ENCODE results near the gene ZNF429.
"Not testable (repeated sequence)": the region's sequence is repeated elsewhere in the genome, so short reads cannot be mapped to it uniquely, and the experiment has no call there.

ZNF429 gene

DNA sequence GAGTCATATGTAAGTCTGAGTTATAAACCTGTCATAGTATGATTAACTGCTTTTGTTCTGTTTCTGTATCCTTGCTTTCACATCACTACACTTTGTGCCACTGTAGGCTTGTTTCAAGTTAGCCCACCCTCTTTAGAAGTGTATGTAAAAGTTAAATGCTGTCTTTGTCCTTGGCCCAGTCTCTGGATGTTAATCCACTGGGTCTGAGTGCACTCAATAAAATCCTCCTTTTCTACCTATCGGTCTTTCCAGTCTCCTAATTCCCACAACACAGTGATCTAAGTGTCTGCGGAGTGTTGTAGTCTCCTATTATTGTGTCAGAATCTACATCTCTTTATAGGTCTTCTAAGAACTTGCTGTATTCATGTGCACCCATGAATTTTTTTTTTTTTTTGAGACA lies 14.1 kb downstream of the ZNF429 start:
- no peak for DNase-seq

DNA sequence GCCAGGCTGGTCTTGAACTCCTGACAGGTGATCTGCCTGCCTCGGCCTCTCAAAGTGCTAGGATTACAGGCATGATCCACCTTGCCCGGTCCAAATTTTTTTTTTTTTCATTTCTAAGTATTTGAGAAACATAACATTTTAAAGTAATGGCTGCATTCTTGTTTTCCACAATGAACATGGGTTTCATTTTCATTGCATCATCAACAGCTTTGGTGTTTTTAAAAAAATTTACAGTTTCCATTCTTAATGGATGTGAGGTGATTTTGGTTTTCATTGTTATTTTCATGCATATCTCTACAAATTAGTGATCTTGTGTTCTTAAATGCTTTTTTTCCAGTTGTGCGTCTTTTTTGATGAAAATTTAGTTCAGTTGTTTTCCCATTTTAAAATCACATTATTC lies 27.5 kb downstream of the ZNF429 start:
- no peak for DNase-seq

DNA sequence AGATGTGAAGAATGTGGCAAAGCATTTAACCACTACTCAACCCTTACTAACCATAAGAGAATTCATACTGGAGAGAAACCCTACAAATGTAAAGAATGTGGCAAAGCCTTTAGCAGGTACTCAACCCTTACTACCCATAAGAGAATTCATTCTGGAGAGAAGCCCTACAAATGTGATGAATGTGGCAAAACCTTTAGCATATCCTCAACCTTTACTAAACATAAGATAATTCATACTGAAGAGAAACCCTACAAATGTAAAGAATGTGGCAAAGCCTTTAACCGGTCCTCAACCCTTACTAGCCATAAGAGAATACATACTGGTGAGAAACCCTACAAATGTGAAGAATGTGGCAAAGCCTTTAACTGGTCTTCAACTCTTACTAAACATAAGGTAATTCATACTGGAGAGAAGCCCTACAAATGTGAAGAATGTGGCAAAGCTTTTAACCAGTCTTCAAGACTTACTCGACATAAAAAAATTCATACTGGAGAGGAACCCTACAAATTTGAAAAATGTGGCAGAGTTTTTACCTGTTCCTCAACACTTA lies 31.4 kb downstream of the ZNF429 start:
- not testable (repeated sequence) for DNase-seq

DNA sequence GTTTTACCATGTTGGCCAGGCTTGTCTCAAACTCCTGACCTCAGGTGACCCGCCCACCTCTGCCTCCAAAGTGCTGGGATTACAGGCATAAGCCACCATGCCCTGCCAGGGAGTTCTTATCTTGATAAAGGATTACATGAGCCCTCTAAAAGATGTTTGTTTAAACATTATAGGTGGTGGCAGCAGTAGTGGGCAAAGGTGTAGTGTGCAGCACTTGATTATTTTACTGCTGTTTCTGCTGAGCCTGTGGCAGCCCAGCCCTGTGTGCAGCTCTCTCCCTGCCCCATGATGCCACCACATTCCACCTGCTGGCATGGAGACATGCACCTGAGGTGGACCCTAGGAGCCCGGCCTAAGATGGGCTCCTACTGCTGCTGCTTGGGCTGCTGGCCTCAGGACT lies 54.0 kb downstream of the ZNF429 start:
- DNase-seq: no peak

DNA sequence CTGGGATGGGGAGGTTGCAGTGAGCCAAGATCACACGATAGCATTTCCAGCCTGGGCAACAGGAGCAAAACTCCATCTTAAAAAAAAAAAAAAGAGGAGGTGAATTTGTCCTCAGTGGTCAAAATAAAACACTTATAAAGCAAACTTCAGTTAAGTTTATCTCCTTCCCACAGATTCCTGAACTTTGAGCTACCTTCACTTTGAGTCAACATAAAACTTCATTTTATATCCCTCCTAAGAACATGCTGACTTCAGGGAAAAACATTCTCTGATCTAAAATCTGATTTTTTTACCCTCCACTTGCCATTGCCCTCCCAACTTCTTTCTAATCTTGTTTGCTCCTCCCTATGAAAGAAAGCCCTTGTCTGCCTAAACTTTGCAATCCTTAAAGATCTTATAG lies 59.0 kb downstream of the ZNF429 start:
- DNase-seq: no peak

DNA sequence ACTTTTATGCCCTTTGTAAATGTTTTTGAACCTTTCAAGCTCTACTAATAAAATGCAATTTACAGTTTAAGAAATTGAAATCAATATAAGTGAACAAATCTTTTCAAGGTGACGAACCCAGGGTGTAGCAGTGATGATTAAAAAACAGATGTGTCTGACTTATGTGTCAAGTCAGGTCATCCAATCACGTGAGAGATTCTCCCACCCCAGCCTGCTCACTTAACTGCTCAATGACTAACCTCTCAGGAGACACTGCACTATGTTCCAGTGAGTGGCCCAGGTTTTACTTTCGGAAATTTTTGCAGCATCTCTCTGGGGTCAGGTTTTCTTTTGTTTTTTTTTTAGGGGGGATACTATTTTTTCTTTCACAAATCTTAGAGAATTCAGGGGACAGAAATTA lies 60.7 kb downstream of the ZNF429 start:
- no peak for DNase-seq

DNA sequence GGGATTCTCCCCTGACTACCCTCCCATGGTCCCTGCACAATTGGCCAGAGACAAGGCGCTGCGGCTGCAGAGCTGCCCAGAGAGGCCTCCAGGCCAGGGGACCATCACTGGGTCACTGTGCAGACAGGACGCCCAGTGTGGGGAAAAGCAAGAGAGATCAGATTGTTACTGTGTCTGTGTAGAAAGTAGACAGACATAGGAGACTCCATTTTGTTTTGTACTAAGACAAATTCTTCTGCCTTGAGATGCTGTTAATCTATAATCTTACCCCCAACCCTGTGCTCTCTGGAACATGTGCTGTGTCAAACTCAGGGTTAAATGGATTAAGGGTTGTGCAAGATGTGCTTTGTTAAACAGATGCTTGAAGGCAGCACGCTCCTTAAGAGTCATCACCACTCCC lies 62.4 kb downstream of the ZNF429 start:
- not testable (repeated sequence) for DNase-seq

DNA sequence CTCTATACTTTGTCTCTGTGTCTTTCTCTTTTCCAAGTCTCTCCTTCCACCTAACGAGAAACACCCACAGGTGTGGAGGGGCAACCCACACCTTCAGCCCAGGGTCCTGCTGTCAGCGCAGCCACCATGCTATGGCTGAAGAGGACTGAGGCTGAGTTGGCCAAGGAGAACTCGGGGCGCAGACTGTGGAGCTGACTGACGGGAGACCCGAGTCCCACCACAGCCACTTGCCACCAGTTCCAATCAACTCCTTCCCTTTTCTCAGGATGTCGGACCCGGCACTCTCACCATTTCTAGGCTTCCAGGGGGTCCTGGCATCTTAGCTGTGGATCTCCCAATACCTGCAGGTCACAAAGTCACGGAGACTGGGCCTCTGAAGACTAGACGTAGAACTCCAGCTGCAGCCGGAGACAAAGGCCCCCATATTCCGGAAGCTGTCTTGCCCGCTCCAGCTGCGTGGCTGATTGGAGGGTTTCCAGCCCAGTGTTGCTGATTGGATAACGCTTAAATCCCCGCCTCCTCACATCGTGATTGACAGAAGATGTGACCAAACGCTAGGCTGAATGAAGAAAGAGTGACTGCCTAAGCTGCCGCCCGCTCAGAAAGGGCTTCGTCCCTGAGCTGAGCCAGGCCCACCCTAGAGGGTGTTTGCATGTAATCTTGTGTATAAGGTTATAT lies 63.6 kb downstream of the ZNF429 start:
- DNase-seq: no peak

DNA sequence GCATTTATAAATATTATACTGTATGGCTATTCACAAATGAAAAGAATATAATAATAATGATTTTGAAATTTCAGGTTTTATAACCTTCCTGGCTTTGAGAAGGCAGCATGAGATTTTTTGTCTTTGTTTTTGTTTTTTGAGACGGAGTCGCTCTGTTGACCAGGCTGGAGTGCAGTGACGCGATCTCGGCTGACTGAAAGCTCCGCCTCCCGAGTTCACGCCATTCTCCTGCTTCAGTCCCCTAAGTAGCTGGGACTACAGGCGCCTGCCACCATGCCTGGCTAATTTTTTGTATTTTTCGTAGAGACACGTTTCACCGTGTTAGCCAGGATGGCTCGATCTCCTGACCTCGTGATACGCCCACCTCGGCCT lies 64.1 kb downstream of the ZNF429 start:
- no peak for DNase-seq

DNA sequence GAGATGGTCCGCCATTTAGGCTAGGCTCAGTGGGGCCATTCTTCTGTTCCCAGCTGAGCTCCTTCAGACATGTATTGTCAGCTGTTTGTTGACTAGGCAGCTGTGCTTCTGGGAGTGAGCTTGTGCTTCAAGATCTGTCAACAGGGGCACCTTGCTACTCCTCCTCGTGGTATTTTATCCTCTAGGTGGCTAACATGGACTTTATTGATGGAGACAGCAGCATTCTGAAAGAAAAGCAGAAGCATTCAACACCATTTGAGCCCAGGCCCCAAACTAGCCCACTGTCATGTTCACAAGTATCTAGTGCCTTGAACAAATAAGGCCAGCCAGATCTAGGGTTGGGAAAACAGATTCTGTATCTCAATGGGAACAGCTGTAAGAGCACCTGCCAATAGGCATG lies 65.9 kb downstream of the ZNF429 start:
- no peak for DNase-seq

DNA sequence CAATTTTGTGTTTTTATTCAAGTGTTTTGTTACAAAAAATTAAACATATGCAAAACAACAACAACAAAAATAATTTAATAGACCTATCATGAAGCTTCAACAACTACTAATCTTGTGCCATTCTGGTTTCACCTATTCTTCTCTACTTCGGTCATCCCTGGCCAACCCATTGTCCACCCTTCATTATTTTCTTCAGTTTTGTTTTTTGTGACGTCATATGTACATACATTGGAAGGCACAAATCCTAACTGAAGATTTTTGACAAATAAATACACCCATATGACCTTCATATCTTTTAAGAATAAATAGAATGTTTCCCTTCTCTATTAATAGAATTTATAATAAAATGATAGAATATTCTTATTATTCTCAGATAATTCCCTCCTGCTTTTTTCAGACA lies 69.2 kb downstream of the ZNF429 start:
- DNase-seq: no peak

DNA sequence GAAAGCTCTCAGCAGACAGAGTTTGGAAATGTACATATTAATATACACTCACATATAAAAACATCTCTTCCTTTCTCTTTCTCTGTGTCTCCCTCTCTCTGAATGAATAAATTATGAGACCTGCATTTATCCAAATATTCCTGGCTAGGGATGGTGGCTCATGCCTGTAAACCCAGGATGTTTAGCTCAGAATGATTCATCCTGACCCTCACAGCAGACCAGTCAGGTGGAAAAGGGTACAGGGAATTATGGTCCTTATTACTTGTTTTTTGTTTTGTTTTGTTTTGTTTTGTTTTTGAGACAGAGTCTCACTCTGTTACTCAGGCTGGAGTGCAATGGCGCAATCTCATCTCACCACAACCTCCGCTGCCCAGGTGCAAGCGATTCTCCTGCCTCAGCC lies 71.1 kb downstream of the ZNF429 start:
- no peak for DNase-seq

DNA sequence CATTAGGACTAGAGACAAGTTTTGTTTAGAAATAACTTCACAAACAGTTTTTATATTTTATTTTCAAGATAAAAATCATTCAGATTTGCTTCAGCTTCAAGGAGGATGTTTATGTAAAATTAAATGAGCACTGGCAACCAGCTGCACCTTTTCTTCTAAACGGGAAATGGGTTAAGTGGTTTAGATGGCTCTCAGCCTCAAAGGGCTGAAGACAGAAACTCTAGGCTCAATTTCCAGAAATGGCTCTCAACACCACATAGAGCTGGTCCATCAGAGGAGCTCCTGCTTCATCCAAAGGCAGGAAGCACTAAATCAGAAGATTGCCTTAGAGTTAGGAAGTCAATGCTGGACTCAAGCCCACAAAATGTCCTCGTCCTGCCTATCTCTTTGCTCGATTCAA lies 74.7 kb downstream of the ZNF429 start:
- no peak for DNase-seq

DNA sequence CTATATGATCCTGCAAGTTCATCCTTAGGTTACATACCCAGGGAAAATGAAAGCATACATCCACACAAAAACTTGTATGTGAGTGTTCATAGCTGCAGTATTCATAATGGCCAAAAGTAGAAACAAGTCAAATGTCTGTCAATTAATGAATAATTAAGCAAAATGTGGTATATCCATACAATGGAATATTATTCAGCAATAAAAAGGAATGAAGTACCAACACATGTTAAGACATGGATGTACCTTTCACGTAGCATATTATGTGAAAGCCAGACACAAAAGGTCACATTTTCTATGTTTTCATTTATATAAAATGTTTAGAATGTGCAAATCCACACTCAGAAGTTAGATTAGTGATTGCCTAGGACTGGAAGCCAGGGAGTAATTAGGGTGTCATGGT lies 75.4 kb downstream of the ZNF429 start:
- DNase-seq: no peak

DNA sequence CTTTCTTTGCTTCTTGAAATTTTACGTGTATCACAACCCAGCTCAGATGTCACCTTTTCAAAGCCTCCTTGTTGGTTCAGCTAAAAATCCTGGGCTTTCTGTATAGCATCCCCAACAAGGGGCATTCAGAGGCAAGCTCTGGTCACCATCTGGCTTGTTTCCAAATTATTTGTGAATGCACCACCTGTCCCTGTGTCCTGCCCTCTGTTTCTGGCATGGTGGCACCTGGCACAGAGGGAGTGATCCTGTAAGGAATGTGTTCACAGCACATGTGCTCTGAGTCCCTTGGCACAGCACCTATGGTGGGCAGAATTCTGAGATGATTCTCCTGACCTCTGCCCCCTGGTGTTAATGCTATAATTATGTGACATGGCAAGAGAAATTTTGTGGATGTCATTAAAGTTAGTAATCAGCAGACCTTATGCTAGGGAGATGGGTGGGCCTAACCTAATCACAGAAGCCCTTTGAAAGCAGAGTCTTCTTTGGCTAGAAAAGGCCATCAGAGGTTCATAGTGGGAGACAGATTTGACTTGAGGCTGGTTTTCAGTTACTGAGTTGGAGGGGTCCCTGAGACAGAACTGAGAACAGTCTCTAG lies 76.3 kb downstream of the ZNF429 start:
- no peak for DNase-seq

DNA sequence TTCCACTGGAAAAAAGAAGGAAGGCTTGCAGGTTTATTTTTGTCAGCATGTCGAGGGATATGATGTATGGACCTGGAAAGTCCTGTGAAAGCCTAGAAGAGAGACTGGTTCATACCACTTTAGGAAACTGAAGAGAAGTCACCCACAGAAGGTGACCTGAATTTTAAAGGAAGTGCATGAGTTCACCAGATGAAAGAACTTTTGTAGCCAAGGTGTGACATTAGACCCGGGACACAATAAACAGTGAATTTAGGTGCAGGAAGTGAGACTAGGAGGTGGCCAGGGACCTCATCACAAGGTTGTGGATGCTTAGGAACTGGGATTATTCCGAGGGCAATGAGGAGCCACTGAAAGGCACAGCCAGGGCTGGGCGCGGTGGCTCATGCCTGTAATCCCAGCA lies 79.1 kb downstream of the ZNF429 start:
- no peak for DNase-seq

DNA sequence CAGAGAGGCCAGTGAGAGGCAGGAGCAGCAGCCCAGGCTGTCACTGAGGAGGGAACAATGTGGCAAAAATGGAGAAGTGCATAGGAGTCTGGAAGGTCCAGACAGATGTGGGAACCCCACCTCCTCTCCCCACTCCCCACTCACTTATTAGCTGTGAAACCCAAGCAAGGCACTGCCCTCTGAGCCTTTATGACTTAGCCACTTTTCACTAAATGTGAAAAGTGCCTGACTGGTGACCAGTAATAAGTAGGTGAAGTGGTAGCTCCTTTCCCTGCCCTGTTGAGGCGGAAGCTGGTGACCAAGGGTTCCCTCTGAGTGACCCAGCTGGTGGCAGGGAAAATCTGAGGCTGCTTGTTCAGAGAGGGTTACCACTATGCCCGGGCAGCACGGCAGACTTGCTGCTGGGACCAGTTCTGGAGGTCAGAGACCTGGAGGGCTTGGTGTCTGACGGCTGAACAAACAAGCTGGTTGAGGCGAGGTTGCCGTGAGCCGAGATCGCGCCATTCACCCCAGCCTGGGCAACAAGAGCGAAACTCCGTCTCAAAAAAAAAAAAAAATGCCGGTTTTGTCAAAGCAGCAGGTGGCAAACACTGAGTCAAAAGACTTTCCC lies 80.0 kb downstream of the ZNF429 start:
- DNase-seq: no peak

DNA sequence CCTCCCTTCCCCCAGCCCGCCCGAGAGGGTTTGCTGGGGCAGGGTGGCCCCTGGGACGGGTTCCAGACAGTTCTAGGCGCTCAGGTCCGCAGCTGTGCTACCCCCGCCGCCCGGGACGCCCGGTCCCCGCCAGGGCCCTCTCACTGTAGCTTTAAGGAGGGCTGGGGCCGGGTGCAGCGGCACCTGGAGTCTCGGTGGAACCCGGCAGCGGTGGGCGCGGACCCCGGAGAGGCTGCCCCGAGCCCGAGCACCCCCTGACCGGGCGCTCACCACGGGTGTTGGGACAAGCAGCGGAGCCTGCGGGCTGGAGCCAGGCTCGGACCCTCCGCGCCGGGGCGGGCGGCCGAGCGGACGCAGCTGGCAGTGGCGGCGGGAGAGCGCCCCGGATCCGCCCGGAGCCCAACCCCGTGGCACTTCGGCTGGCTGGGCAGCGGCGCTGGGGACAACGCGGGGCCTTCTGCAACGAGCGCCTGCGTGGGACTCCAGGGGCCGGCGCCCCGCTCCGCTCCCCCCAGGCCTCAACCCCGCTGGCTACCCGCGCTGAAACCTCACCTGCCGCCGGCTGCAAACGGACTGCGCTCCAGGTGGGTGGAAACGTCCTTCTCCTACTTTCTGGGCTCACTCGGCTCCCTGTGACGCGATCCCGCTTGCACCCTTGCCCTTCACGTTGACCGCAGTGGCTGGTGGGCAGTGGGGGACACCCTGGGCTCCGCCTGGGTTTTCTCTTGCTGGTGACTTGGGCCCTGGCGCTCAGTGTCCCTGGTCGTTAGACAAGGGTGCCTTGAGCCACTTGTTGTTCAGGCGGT lies 81.1 kb downstream of the ZNF429 start:
- no peak for DNase-seq

DNA sequence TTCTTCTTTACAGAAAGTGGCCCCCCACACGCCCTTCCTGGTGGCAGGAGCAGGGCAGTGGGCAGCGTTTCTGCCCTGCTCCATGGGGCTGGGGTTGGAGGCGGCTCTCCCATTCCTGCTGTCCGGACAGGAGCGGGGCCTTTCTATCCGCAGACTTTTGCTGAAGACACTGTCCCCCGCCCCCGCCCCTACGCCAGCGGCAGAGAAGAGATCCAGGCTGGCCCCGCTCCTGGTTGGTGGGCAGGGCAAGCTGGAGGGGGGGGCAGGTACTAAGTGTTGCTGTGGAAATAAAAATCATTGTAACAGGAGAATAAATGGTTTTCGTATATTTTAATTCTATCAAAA lies 81.7 kb downstream of the ZNF429 start:
- DNase-seq: no peak

DNA sequence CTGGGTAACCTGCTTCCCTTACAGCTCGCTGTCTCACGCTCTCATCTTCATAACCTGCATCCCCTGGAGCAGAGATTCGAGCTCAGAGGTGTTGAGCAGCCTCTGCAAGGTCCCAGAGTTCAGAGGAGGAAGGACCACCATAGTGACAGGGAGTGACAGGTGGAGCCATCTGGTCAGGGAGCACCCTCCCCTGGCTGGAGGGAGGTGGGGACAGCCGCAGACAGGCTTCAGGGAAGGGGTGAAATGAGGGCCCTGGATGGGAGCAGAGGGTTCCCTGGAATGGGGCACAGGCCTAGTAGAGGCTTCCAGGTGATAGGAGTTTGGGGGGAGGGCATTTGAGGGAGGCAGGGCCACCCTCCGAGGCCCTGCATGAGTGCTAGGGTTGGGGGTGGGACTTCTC lies 82.1 kb downstream of the ZNF429 start:
- DNase-seq: no peak

DNA sequence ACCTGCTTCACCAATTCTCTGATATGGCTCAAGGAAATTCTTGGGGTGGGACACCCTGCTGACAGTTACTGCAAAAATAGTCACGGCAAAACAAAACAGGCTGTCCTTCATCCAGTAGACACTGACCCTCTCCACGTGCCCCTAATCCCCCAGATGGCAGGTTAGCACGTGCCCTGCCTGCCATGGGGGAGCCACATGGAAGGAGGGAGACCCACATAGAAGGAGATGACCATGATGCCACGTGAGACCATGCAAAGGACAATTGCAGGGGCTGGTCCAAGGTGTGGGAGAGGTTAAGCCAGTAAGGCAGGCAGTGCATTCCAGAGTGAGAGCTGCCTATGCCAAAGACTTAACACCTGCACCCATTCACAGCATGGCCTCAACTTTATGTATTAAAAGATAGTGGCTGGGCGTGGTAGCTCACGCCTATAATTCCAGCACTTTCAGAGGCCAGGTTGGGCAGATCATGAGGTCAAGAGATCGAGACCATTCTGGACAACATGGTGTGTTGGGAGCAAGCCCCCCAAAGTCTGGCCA lies 82.7 kb downstream of the ZNF429 start:
- DNase-seq: no peak

DNA sequence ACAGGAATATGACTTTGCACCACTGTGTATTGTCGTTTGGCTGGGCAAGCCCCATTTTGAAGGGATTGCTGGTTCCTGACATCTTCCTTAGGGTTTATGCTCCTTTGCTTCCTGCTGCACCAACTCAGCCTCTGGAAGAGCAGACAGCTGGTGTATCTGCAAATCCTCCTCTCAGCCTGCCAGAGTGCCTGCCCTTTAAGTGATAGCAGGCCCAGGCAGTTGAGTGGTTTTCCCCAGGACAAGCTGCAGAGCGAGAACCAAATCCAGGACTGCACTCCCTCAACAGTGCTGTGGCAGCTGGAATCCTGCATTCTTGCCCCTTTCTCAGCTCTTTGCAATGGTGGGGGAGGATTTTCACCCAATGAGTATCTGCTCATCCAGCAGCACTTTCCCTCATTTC lies 85.5 kb downstream of the ZNF429 start:
- DNase-seq: no peak

DNA sequence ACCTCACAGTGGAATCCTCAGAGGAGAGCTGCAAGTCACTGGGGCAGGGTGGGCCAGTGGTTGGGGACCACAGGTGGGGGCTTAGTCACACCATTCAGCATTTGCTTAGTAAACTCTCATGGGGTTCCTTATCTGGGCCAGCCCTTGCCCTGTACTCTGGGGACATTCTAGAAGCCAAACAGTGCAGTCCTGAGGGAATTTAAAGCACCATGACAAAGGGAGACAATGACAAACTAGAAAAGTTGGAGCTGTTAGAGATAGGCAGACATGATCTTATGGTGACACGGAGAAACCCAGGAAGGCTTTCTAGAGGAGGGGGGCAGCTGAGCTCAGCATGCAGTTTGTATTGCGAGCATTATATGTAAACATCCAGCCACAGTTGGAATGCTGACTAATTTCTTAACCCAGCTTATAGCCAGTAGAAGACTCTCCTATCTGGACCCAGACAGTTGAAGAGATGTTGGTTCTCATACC lies 87.6 kb downstream of the ZNF429 start:
- no peak for DNase-seq
